HG03025 (cell line): ENCODE measurements around the gene NOX5.

Source experiments
- ATAC-seq: cut with Tn5 transposase; IDR thresholded peaks from one replicate; pipeline ENCODE4 v1.9.1; 2021; ENCODE audit warnings: mild to moderate bottlenecking, moderate library complexity; ENCODE audit not compliant: unreplicated experiment, low FRiP score

NOX5 gene

DNA sequence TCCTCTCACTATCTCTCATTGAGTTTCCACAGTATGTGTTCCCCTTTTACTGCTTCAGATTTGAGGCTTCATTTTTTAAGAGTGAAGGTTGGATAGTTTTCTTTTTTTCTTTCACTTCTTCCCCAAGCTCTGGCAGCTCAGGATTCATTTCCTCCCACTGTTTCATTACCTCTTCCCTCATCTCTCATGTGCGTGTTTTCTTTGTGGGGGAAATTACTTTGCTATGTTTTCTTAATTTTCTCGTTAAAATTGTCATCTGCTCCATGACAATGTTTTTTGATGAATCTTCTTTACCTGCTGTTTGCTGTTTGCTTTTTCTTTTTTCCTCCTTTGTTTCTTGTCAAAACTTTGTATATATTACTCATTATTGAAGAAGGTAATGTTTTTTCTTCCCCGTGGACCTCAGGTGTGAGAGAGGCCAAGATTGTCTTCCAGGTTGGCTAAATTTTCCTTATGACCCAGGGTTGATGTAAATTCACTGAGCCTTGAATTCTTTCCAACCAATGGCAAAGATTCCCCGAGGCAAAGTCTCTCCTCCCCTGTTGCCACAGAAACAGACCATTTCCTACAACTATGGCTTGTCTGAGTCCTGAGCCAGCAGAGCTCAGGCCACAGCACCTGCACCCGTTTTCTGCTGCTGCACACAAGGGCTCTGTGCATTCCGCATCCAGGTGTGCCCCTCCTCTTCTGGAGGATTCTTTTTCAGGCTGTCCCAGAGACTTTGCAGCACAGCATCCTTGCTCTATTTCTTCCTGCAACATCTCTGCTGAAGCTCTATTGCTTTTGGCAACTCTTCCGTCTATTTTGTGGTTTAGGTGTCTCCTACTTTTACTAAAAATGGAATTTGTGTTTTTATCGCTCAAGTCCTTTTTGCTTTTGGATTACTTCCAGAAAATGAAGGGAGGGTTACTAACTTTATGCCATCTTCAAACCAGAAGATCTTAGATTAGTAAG, 66.1 kb downstream of the NOX5 start:
- ATAC-seq = no peak

DNA sequence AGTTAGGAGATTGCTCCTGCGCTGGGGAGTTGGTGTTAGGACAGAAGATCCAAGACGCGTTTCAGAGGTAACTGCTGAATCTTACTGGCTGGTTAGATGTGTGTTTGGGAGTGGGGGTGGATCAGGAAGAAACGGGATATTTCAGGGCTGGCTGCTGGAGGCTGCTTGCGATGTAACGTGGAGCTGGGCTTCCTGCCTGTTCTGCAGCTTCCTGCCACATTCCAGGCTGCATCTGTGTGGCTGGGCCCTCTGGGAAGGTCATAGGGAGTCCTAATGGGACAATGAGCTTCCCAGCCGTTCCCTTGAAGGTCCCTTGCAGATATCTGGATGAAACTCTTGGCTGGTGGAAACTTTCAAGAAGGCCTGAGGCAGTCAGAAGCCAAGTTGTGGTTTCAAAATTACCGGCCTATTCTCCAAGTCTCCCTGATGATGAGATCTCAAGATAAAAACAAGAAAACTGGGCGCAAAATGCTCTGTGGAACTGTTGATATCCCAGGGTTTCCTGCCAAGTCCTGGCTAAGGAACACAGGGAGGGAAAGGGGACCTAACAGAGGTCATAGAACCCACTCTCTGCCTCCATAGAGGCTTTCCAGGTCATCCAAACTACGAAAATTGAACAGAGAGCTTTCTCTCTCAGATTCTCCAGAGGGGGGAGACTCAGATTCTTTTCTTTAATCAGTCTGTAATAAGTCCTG, 67.0 kb downstream of the NOX5 start:
- no peak for ATAC-seq

DNA sequence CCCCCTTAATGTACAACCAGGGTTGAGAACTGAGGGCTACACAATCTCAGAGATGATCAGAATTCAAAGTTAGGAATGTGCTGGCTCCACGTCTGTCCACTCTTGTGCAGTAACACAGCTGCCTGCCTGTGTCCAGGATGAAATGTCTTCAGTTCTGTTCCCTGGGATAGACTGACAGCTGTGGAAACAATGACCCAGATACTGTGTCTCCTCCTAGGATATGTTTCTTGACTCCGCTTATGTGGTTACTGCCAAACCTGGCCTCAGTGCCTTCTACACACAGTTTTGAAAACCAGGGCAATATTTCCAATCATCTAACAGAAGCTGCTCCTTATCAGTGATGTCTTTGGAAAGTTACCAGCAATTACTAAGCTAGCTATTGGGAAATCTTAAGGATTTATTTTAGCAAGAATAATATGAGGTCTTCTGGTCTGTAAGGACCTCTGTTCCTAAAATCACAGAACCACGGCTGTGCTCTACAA, 67.6 kb downstream of the NOX5 start:
- ATAC-seq = no peak

DNA sequence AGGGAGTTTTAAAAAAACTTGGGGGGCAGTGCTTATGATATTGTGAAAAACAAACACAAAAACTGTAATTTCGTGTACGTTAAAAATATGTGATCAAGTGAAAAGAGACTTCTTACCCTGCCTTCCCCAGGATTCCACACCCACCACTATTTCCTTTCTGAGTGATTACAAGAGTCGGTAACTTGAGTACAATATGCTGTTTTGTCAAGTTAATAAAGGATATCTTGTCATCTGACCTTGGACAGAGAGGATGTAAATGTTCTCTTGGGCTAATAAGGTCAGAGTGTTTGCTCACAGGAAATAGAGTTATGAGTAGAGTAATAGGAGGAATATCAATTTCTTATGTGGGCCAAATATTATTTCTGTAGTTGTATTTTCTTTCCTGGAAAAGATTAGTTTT, 68.1 kb downstream of the NOX5 start:
- ATAC-seq = no peak

DNA sequence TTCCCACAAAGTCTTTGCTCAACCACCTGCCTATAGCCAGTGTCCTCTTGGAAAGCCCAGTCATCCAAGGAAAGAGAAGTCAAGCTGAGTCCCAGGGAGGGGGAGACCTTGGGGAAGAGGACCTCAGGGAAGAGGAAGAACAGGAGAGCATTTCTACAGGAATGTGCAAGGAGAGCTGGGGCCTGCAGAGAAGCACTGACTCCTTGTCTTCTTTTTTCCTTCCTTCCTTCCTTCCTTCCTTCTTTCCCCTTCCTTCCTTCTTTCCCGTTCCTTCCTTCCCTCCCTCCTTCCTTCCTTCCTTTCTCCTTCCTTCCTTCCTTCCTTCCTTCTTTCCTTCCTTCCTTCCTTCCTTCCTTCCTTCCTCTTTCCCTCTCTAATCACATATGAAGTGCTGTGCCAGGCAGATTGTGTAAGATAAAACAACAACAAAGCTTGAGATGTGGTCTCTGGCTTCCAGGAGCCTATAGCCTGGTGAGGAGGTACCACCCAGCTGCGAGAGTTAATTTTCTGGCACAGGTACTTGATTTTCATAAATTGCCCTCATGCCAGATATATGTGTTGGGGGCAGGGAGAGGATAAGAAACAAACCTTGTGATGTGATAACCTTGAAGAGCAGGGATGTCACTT, 70.0 kb downstream of the NOX5 start:
- ATAC-seq = no peak

DNA sequence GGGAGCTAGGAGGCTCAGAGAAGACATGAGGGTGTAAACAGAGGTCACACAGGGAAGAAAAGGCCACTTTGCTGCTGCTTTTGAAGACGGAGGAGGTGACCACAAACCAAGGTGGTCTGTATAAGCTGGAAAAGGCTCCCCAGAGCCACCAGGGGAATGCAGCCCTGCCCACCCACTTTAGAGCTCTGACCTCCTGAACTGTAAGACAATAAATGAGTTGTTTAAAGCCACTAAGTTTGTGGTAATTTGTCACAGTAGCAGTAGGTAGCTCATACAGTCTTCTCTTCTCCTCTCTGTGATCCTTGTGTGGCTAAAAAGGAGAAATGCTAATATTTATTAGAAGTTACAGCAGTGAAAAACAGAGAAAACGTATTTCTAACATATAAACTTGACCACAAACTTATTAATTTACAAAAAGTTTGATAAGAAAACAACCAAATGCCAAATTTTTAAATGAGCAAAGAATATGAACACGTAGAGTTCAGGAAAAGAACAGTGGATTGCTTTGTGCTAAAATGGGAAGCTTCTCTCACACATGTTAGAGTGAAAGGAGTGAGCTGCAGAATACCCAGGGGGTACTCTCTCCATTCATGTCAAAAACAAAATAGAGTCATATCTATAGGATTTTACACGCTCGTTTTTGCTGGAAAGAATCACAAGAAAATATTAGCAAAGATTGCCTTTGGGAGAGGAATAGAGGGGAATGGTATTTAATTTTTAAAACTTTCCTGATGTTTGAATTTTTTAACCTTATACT, 71.0 kb downstream of the NOX5 start:
- no peak for ATAC-seq

DNA sequence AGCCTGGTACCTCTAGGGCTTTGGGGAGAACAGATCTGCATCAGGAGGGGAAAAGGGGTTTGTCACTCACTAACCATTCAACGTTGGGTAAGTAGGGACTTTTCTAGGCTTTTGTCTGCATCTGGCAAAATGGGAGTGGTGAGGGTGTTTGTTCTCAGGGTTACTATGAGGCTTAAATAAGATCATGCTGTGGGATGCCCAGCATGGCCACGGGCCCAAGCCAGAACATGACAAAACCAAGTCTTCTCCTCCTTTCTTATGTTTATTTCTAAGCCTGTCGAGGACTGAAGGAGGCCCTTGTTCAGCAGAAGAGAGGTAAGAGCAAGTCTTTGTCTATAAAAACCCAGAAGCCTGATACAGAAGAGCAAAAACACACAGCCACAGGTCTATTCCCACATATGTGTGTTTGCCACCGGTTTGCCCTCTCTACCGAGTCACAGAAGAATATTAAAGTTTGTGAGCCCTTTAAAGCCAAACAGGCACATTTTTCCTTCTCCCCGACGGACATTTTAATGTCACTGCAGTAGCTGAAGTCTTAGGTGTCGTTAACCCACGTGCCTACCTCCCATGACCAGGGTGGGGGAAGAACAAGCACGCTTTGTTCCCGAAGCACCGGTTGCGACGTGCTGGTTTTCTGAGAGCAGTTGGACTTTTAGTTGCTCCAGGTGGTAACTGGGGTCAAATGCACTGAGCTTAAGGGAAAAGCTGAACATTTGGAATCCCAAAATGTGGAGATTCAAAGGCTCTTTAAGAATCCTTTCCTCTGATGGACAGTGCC, 72.1 kb downstream of the NOX5 start:
- no peak for ATAC-seq

DNA sequence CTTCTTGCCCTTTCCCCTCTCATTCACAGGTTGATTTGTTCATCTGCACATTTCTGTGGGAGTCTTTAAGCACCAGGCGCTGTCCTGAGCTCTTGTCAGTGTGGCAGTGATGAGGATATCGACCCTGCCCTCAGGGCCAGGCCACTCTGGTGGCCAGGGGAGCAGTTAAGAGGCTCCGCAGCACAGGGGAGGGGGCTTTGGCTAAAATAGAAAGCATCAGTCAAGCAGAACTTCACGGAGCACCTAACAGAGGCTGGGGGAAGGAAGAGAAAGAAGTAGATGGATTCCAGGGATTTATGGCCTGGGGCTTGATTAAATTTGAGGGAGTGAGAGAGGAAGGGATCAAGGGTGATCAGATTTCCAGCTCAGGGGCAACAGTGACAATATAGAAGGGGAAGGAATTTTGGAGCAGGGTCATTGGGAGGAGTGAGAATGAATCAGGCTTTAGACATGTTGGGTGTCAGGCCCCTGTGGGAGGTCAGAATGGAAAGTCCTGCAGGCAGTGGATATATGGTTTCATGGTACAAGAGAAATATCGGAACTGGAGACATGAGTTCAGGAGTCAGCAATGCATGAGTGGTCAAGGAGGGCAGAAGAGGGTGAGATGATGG, 73.0 kb downstream of the NOX5 start:
- no peak for ATAC-seq

DNA sequence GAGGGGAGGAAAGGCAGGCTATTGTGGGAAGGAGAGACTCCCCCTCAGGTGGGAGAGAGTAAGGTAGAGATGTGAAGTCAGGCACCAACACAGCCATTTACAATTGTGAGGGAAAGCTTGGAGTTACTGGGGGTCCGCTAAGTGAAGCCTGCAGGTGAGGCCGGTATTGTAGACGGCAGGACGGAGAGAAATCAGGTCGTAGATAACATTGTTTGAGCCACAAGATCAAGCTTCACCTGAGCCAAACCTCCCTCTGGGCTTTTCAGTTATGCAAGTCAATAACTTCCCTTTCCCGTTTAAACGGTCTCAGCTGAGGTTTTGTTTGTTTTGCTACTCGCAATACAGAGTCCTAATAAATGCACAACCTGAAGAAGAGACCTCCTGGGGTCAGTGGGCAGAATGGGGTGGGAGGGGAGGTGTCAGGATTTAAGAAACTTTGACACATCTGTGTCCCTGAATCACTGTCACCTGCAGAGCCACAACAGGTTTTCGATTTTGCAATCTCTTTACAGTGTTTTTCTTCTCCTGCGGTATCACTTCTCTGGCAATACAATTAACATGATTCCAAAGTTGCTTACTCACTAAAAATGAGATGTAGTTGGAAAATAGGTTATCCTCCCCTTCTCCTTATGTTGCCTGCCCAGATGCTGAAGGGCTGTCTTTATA, 73.9 kb downstream of the NOX5 start:
- ATAC-seq = no peak

DNA sequence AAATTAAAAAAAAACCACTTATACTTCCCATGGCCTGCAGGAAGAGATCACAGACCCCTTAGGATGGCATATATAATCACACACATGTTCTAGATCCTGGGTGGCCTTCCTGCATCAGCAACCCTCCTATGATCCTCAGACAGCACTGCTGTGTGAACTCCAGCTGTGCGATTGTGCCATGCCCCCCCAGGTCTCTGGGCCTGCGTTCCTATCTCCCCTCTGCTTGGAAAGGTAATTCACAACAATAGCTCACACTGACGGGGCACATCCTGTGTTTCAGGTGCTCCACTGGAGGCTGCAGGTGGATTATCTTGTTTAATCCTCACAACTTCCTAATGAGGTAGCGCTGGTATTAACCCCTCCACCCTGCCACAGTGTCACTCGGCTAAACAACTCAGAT, 74.8 kb downstream of the NOX5 start:
- ATAC-seq = no peak

DNA sequence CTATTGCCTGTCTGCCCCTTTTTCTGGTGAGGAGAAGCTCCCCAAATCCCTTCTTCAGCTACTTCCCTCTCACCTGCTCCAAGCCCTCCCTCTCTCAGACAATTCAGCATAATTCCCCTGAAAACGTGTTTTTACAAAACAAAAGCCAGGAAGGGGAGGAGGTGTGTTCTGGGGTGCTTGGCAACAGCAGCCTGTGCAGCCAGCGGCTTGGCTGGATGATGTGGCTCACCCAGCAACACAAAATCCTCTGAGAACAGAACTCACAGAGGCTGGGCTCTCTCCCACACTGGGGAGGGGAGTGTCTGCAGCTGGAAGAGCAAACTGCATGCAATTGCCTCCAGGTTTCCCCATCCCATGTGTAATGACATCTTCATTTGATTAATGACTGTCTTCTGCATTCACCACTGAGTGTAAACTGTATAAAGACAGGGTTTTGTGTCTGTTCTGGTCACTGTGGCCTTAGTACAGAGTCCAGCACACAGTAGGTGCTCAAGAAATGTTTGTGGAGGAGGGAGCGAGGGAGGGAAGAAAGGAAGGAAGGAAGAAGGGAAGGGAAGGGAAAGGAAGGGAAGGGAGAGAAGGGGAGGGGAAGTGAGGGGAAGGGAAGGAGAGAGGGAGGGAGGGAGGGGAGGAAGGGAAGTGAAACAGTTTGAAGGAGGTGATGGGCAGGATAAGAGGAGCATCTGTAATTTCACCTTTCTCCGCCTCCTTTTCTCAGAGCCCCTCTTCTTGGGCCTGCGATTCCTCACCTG, 75.9 kb downstream of the NOX5 start:
- ATAC-seq = no peak

DNA sequence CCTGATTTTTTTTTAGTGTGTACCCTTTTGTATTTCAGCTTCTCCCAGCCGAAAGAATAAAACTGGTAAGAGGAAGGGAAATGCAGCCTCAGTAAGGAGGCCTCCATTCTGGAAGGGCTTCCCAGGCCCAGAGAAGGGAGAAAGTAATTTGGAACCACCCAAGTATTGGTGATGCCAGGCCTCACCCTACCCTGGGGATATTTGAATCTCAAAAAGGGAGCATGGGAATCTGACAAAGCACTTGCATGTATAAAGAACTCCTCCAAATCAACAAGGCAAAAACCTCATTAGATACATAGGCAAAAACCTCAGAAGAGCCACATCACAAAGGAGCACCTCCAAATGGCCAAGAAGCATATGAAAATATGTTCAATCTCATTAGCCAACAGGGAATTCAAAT, 77.2 kb downstream of the NOX5 start:
- ATAC-seq = no peak

DNA sequence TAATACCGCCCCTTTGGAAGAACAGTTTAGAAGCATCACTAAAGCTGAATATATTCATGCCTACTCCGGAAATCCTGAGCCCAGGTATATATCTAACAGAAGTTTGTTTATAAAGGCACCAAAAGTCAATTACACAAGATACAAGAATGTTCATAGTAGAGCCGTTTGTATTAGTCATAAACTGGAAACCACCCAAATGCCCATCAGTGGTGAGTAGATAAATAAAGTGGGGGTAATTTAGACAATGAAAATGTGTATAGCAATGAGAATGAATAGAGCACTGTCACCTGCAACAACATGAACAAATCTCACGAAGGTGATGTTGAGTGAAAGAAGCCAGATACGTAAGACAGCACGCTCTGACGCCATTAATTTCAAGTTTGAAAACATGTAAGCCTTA, 77.7 kb downstream of the NOX5 start:
- no peak for ATAC-seq

DNA sequence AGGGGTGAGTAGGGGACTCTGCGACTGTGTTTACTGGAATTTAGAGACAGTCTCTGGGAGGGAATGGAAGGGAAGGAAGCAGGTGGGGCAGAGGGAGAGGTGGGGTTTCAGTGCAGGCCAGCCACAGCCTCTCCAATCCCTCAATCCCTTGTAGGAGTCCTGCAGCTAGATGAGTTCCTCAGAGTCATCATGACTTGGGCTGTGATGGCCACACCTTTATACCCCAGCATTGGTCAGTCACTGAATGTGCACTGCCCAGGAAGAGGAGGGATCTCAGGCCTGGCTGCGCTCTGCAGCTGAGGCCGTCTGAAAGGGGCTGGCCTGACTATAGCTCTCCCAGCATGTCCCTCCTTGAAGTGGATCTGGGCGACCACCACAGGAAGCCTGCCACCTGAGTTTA, 78.6 kb downstream of the NOX5 start:
- ATAC-seq = no peak

DNA sequence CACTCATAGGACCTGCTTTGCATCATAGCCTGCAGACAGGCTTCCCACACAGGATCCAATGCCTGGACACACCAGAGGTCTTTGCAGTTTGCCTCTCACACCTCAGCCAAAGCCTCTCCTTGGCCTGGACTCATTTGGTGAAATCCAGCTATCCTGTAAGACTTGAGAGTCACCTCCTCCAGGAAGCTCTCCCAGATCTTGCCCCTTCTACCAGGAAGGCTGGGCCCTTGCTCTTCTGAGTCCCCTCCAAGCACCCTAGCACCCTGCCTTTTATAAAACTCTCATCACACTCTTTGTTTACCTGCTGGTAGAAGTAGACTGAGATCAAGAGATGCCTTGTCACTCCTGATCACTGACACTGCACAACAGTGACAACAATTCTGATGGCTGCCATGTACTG, 79.1 kb downstream of the NOX5 start:
- ATAC-seq = no peak

DNA sequence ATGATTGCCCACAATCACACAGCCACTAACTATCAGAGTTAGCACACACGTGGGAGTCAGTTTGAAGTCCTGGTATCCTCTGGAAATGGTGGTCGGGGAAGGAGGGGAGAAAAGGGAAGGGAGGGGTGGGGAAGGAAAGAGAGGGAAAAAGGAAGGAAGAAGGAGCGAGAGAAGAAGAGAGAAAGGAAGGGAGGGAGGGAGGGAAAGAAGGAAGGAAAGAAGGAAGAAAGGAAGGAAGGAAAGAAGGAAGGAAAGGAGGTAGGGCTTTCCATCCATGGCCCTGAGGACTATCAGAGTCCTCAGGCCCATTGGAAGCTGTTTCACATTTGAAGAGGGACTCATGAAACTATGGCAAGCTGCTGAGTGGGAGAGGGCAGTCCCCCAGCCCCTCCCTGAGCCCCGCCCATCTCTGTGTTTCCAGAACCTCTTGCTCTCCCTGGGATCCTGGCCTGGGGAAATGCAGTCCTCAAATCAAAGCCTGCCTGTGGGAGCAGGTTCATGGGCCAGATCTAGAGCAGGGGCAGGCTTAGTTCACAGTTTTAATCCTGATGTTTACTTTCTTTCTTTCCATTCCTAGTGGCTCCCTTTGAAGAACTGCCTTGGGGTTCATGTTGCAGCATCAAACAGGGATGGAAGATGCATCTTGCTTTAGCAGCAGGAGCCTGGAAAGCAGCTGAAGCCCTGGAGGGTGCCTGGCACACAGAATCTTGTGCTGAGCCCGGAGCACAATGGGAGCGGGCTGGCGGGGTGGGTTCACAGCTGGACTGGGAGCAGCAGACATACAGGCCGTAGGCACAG, 79.8 kb downstream of the NOX5 start:
- ATAC-seq = no peak

DNA sequence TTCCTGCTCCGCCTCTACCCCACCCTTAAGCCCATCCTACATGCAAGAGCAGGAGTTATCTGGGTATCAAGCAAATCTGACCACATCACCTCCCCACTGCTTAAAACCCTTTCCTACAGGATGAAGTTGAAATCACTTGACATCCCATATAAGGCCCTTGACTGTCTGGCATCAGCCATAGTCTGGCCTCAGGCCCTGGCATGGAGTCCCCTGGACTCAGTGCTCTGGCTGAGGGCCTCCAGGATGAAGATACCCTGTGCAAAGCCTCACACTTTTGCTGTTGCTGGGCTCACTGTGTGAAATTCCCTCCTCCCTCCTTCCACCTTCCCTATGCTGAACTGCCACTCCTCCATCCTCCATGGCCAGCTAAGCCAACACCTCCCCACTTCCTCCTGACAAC, 80.8 kb downstream of the NOX5 start:
- ATAC-seq = no peak
